HTR-8/SVneo (cell line): ENCODE measurements around the gene RSRC1.

Source experiments
- DNase-seq: peaks from one replicate; pipeline ENCODE4 v3.0.0; 2011; ENCODE audit warnings: low spot score, mixed read lengths; ENCODE audit not compliant: insufficient read length
- FAIRE-seq: peaks from 2 replicates; lab custom pipeline; 2011; peaks lifted over from hg19 to GRCh38; lab: Jason Lieb, UNC

The RSRC1 gene

DNA sequence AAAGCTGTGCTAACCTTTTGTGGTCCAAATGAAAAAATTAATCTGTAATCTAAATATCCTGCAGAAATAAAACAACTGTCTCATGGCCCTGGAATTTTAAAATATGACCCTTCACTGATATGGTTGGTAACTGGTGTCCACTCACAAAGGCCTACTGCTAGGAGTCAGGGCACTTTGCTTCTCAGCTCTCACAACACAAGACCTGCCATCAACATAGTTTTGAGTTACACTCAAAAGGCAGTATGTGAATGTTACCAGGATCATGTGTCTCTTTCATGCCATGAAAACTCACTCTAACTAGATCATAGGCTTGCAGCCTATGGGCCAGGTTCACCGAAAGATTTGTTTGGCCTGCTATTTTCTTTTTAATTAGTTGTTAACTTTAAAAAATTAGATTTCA is 451.1 kb downstream of the RSRC1 start:
- FAIRE-seq: no peak
- DNase-seq: no peak

DNA sequence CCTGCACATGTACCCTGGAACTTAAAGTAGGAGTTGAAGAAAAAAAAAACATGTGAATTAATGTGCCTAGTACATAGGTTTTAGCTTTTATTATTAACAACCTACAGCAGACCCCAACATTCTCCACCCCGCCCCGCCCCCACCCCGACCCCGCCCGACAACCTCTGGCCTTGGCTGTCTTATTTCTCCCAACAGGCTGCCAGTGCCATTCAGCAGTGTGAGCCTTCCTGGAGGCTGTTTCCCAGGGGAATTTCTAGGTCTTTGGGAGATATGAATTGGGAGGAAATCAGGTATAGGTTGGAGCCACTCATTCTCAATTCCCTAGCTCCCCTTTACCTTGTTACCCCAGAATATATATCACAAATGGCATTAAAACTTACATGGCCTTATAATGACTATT is 452.8 kb downstream of the RSRC1 start:
- no peak for DNase-seq
- FAIRE-seq: no peak

DNA sequence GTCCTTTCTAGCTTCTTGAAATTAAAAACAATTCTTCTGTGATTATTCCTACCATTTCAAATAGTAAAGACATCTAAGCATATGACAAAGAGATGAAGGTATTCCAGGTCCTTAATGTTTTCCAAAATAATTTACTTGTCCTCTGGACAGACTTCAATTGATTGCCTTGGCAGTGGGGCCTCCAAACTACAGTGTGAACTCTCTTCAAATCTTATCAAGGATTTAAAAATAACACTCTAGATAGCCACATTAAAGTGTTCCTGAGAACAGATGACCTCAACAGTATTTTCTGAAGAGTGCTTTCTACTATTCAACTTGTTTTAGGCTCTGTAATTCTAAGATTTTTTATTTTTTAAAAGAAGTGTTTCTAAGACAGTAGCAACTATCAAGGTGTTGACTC is 453.2 kb downstream of the RSRC1 start:
- DNase-seq: no peak
- no peak for FAIRE-seq

DNA sequence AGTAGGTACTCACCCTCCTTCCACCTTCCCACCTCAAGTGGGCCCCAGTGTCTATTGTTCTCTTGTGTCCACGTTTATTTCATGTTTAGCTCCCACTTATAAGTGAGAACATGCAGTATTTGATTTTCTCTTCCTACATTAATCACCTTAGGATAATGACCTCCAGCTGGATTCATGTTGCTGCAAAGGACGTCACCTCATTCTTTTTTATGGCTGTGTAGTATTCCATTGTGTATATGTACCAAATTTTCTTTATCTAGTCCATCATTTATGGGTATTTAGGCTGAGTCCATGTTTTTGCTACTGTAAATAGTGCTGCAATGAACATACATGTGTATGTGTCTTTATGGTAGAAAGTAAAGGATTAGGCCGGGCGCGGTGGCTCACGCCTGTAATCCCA is 455.2 kb downstream of the RSRC1 start:
- no peak for FAIRE-seq
- no peak for DNase-seq

DNA sequence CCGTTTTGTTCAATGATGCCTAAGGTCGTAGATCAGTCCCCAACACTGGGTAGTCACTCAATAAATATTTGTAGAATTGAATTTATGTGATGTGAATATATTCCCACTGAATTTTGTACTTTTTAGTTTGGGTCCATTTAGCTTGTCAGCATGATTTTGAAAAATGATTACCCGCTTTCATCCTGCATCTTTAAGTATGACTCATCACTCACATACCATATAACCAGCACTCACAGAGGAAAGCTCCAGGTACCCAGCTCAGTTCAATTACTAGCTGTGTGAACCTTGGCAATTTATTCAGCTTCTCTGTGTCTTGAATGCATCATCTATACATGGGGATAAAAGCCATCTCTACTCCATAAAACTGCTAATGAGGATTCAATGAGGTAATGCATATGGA is 458.9 kb downstream of the RSRC1 start:
- no peak for FAIRE-seq
- no peak for DNase-seq

DNA sequence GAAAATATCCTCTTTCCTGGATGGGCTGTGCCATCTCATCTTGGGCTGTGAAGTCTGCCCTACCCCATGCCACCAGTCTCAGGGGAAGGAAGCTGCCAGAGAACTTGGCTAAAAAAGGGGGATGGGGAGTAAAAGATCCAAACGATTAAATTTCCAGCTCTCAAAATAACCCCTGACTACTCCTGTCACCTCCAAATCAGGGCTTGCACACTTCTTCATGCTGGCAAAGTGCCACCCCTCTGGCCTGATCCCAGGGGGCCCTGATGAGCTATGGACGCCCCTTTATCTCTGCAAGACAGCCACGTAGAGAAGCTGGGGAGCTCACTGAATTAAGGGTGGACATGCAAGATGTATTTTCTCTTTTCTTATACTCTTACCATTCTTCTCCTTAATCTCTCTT is 459.9 kb downstream of the RSRC1 start:
- DNase-seq (no peak), FAIRE-seq (no peak)

DNA sequence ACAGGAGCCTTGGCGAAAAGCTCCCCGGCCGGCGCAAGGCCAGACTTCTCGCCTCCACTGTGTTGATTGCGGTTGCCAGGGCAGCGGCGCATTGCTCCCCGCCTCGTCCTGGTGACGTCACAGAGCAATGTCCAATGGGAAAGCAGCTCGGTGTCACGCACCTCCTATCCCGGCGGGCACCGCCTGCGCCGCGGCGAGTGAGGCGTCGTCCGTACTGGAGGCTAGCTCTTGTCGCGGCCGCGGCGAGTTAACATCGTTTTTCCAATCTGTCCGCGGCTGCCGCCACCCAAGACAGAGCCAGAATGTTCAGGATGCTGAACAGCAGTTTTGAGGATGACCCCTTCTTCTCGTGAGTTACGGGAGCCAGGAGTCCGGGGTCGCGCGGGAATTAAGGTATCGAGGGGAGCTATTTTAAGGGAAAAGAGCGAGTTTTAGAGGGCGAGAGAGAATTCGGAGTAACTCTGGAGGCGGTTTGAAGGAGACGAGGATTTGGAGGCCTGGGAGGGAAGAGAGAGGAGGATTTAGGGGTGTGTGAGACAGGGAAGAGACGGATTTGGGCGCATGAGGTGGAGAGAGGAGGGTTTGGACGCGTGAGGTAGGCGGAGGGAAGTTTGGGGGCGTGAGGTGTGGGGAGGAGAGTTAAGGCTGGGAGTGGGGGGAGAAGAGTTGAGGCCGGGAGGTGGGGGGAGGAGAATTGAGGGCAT is 461.3 kb downstream of the RSRC1 start, which contains the start of gene MLF1:
MLF1 (plus strand) TSS at position 196 of the 704 bp plus-strand sequence; CDS start at position 303, 107 bp downstream.
- FAIRE-seq (peak; percentile 99), DNase-seq (peak; percentile 97)

DNA sequence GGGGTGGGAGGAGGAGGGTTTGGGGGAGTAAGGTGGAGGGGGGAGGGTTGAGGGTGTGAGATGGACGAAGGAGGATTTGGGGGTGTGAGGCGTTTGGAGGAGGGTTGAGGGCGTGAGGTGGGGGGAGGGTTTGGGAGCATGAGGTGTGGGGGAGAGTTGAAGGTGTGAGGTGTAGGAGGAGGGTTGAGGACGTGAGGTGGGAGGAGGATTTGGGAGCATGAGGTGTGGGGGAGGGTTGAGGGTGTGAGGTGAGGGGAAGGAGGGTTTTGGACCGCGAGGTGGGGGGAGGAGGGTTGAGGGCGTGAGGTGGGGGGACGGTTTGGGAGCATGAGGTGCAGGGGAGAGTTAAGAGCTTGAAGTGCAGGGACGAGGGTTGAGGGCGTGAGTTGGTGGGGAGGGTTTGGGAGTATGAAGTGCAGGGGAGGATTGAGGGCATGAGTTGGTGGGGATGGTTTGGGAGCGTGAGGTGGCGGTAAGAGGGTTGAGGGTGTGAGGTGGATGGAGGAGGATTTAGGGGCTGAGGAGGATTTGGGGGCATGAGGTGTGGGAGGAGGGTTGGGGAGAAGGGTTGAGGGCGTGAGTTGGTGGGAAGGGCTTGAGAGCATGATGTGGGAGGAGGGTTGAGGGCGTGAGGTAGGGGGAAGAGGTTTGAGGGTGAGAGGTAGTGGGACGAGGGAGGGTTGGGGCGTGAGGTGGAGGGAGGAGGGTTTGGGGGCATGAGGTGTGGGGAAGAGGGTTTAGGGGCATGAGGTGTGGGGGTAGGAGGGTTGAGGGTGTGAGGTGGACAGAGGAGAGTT is 462.3 kb downstream of the RSRC1 start:
- FAIRE-seq: peak; percentile 44
- DNase-seq: no peak

DNA sequence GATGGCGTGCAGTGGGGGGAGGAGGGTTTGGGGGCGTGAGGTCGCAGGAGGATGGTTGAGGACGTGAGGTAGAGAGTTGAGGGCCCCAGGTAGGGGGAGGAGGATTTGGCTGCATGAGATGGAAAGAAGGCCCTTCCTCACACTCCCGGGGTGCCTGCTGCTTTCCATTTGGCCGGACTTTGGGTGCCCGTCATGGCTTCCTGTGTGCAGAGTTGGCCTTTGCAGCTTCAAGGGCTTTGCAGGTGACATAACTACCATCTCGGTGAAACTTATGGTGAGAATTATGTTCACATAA is 462.8 kb downstream of the RSRC1 start:
- no peak for FAIRE-seq
- no peak for DNase-seq

DNA sequence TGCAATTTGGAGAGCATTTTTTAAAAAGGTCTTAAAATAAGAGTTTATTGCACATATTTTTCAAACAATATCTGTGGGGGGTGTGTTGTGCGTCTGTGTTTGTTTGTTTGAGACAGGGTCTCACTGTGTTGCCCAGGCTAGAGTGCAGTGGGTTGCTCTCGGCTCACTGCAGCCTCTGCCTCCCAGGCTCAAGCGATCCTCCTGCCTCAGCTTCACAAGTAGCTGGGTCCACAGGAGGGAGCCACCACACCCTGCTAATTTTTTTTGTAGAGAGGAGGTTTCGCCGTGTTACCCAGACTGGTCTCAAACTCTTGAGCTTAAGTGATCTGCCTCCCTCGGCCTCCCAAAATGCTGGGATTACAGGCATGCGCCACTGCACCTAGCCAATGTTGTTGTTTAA is 463.8 kb downstream of the RSRC1 start:
- DNase-seq (no peak), FAIRE-seq (no peak)

DNA sequence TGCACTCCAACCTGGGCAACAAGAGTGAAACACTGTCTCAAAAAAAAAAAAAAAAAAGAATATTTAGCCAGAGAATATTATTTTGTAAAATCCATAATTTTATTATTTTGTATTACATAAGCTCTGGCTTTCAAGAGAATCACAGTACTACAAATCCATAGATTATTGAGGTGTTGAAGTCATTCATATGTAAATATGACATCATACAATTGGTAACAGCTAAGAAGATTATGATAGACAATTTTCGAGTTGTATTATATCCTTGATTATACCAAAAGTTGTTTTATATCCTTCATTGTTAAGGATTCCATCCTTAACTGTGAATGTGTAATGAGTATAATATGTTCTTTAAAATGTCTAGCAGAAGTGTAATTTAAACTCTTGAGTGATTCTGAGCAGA is 464.8 kb downstream of the RSRC1 start:
- DNase-seq (no peak), FAIRE-seq (no peak)

DNA sequence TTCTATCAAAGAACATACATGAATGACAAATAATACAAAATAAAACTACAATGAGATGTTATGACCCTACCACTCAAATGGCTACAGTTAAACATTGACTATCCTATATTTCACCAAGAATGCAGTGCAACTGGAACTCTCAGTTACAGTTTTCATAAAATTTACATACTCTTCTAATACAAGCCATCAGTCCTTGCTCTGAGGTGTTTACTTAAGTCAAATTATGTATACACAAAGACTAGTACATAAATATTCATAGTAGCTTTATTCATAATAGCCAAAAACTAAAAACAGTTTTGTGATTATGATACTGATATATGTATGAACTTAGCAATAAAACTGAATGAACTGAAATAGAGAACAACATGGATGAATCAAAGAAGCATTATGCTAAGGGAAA is 480.3 kb downstream of the RSRC1 start:
- no peak for DNase-seq
- FAIRE-seq: no peak
